GM23338 (cell line): ENCODE results near the gene NRCAM. TPM values are rescaled to one million over a fixed set of nuclear protein-coding genes. Genes with fewer than 3 reads are reported as not detected.

Experiments used
- ATAC-seq: fragments of 200-7000 bp; cut with Tn5 transposase; 3 replicates; pipeline ENCODE4 v1.9.1; 2020
- DNase-seq: peaks from one replicate; pipeline ENCODE4 v3.0.0-alpha.2; 2015; ENCODE audit warnings: low spot score
- H2AFZ ChIP-seq: fragments of 200-600 bp; sonication (generic); 2 replicates; pipeline ENCODE4 v1.8.0; 2016; ENCODE audit warnings: antibody characterized with exemption, mild to moderate bottlenecking, moderate library complexity
- H3F3A ChIP-seq: fragments of 200-600 bp; sonication (generic); replicated peaks from 2 replicates; pipeline ENCODE4 v1.8.0; 2017; ENCODE audit warnings: antibody characterized with exemption, mixed run types, low read depth
- H3K27ac ChIP-seq: fragments of 200-600 bp; sonication (generic); 2 replicates; pipeline ENCODE4 v1.6.1; 2016; ENCODE audit warnings: low read depth
- H3K27me3 ChIP-seq: fragments of 200-600 bp; sonication (generic); 2 replicates; pipeline ENCODE4 v1.8.0; 2016; ENCODE audit warnings: mild to moderate bottlenecking, mixed run types, moderate library complexity; ENCODE audit not compliant: insufficient read depth
- H3K36me3 ChIP-seq: fragments of 200-600 bp; sonication (generic); 2 replicates; pipeline ENCODE4 v1.8.0; 2016; ENCODE audit warnings: mild to moderate bottlenecking; ENCODE audit not compliant: insufficient read depth
- H3K4me1 ChIP-seq: fragments of 200-600 bp; sonication (generic); 2 replicates; pipeline ENCODE4 v1.8.0; 2016; ENCODE audit warnings: mild to moderate bottlenecking, moderate library complexity; ENCODE audit not compliant: insufficient read depth
- H3K4me2 ChIP-seq: fragments of 200-600 bp; sonication (generic); 2 replicates; pipeline ENCODE4 v1.7.1; 2017; ENCODE audit warnings: mixed run types
- H3K4me3 ChIP-seq: fragments of 200-600 bp; sonication (generic); 2 replicates; pipeline ENCODE4 v1.6.1; 2016; ENCODE audit warnings: mixed run types
- H3K79me2 ChIP-seq: fragments of 200-600 bp; sonication (generic); replicated peaks from 2 replicates; pipeline ENCODE4 v1.8.0; 2017; ENCODE audit warnings: mild to moderate bottlenecking; ENCODE audit not compliant: insufficient read depth
- H3K9me2 ChIP-seq: fragments of 200-600 bp; sonication (generic); 2 replicates; pipeline ENCODE4 v1.8.0; 2017; ENCODE audit not compliant: insufficient read depth
- H4K20me1 ChIP-seq: fragments of 200-600 bp; sonication (generic); replicated peaks from 2 replicates; pipeline ENCODE4 v1.8.0; 2017; ENCODE audit warnings: mild to moderate bottlenecking; ENCODE audit not compliant: insufficient read depth
- H3K27ac Mint-ChIP-seq: 2 replicates; pipeline ENCODE4 v1.8.0; 2020; ENCODE audit warnings: inconsistent platforms, mild to moderate bottlenecking, moderate library complexity, mixed read lengths
- H3K27me3 Mint-ChIP-seq: 3 replicates; pipeline ENCODE4 v1.8.0; 2022; ENCODE audit warnings: low read depth, mild to moderate bottlenecking, moderate library complexity, mixed read lengths, inconsistent platforms; ENCODE audit not compliant: insufficient read depth, poor library complexity
- H3K36me3 Mint-ChIP-seq: 3 replicates; pipeline ENCODE4 v1.8.0; 2021; ENCODE audit warnings: low read depth, mild to moderate bottlenecking, inconsistent platforms, moderate library complexity, mixed read lengths
- H3K4me1 Mint-ChIP-seq: 3 replicates; pipeline ENCODE4 v1.8.0; 2020; ENCODE audit warnings: mild to moderate bottlenecking, inconsistent platforms, mixed read lengths
- H3K4me3 Mint-ChIP-seq: 3 replicates; pipeline ENCODE4 v1.8.0; 2021; ENCODE audit warnings: moderate library complexity, mild to moderate bottlenecking, inconsistent platforms, mixed read lengths
- H3K9me3 Mint-ChIP-seq: 3 replicates; pipeline ENCODE4 v1.8.0; 2020; ENCODE audit warnings: moderate library complexity, mild to moderate bottlenecking, inconsistent platforms, mixed read lengths
- CREB1 ChIP-seq: fragments of 250-450 bp; sonication (Bioruptor Pico); IDR thresholded peaks from 2 replicates; pipeline ENCODE4 v1.5.0; 2020; ENCODE audit warnings: low read depth, mild to moderate bottlenecking, moderate library complexity
- EZH2 ChIP-seq: fragments of 200-600 bp; sonication (generic); IDR thresholded peaks from one replicate; pipeline ENCODE4 v1.8.0; 2017; ENCODE audit warnings: antibody characterized with exemption, mild to moderate bottlenecking, low read depth; ENCODE audit not compliant: unreplicated experiment
- EZH2phosphoT487 ChIP-seq: fragments of 200-600 bp; sonication (generic); IDR thresholded peaks from one replicate; pipeline ENCODE4 v1.8.1; 2018; ENCODE audit warnings: antibody characterized with exemption; ENCODE audit not compliant: unreplicated experiment
- JUNB ChIP-seq: IDR thresholded peaks from one replicate; pipeline ENCODE4 v1.6.1; 2016; ENCODE audit warnings: antibody characterized with exemption; ENCODE audit not compliant: unreplicated experiment
- NANOG ChIP-seq: IDR thresholded peaks from 2 replicates; pipeline ENCODE4 v1.6.1; 2016; ENCODE audit warnings: antibody characterized with exemption, borderline replicate concordance
- POLR2AphosphoS5 ChIP-seq: IDR thresholded peaks from 2 replicates; pipeline ENCODE4 v1.6.1; 2016; ENCODE audit warnings: antibody characterized with exemption, low read depth
- STAT1 ChIP-seq: IDR thresholded peaks from one replicate; pipeline ENCODE4 v1.6.1; 2016; ENCODE audit warnings: antibody characterized with exemption; ENCODE audit not compliant: unreplicated experiment
- ZNF114 ChIP-seq: fragments of 250-450 bp; sonication (Bioruptor Pico); IDR thresholded peaks from 2 replicates; pipeline ENCODE4 v1.5.0; 2020; ENCODE audit warnings: mild to moderate bottlenecking, moderate library complexity
- ZNF331 ChIP-seq: fragments of 250-450 bp; sonication (Bioruptor Pico); IDR thresholded peaks from 2 replicates; pipeline ENCODE4 v1.5.0; 2020; ENCODE audit warnings: low read depth, mild to moderate bottlenecking, moderate library complexity
- polyA plus RNA-seq: library from polyadenylated mRNA; unstranded; fragments of >200 nt; fragmentation: Nextera tagmentation; extraction: Ambion mirVana; gene quantifications from 2 replicates; pipeline ENCODE4 v1.2.1, GENCODE V29; 2016
- total RNA-seq: library from RNA; depleted of rRNA; stranded (reverse); fragments of >200 nt; shearing (Covaris generic); gene quantifications from 2 replicates; pipeline ENCODE4 v1.2.3, GENCODE V29; 2014
- TF ChIP-seq, protein P1 (sequence below): fragments of 250-450 bp; sonication (Bioruptor Pico); IDR thresholded peaks from 2 replicates; pipeline ENCODE4 v1.5.0; 2020; ENCODE audit warnings: mild to moderate bottlenecking, moderate library complexity
- TF ChIP-seq, protein P2 (sequence below): IDR thresholded peaks from one replicate; pipeline ENCODE4 v1.6.1; 2018; ENCODE audit warnings: antibody characterized with exemption; ENCODE audit not compliant: unreplicated experiment
- TF ChIP-seq, protein P3 (sequence below): IDR thresholded peaks from 2 replicates; pipeline ENCODE4 v1.6.1; 2016; ENCODE audit warnings: antibody characterized with exemption
- TF ChIP-seq, protein P4 (sequence below), 2 experiments: fragments of 200-600 bp in 1 of 2; sonication (generic) in 1 of 2; conservative IDR thresholded peaks; 2 replicates each; pipeline versions ENCODE4 v1.5.1 to v1.6.1; 2016 to 2017; ENCODE audit warnings: antibody characterized with exemption in 2 of 2, low read depth in 2 of 2, mild to moderate bottlenecking in 2 of 2, moderate library complexity in 1 of 2

NRCAM gene
- total and polyA plus RNA-seq, 2 experiments from 2014 or later = 2.5 to 6.8 TPM

DNA sequence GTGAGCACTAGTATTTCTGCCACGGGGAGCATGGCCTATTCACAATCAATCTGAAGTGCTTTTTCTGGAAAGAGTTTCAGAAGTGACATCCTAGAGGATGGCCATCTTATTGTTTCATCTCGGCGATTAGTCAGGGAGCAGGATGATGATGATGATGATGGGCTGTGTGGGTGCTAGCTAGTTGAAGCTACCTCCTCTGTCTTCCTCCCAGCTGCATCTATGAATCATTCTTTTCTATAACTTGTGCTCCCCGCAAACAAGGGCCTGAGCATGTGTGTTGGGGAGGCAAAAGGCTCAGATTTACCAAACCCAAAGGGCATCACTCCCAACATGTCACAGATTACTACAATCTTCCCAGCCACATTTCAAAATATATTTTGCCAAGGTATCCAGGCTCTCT, 207.4 kb downstream of the NRCAM start:
- H3K4me3 ChIP-seq = no peak overlapping the region
- peaks cover 9% of the 10 kb centered on the region for H3K36me3 Mint-ChIP-seq
- no peak for ATAC-seq

More for the DNA sequence above, 207.4 kb downstream of the NRCAM start:
- Histone ChIP-seq H3K4me1 (peaks cover 8% of the 10 kb centered on the region), H4K20me1 (no peaks in the 10 kb centered on the region), H3K27ac (no peak overlapping the region), H3K36me3 (no peaks in the 10 kb centered on the region), H3K27me3 (no peaks in the 10 kb centered on the region), H2AFZ (no peak overlapping the region), H3K4me2 (no peak overlapping the region), H3K9me2 (peaks cover 8% of the 10 kb centered on the region), H3F3A (no peaks in the 10 kb centered on the region), H3K79me2 (no peaks in the 10 kb centered on the region)
- peaks cover 12% of the 10 kb centered on the region for H3K9me3 Mint-ChIP-seq
- peaks cover 7% of the 10 kb centered on the region for H3K4me1 Mint-ChIP-seq
- H3K27ac Mint-ChIP-seq = no peak overlapping the region
- no peak for DNase-seq
- TF ChIP-seq CREB1 (CRISPR knock-in tag) (no peak), EZH2phosphoT487 (no peak), NANOG (no peak), EZH2 (no peak), ZNF331 (no peak), ZNF114 (CRISPR knock-in tag) (no peak), POLR2AphosphoS5 (no peak), STAT1 (no peak), JUNB (no peak)
- TF ChIP-seq, protein P1, sequence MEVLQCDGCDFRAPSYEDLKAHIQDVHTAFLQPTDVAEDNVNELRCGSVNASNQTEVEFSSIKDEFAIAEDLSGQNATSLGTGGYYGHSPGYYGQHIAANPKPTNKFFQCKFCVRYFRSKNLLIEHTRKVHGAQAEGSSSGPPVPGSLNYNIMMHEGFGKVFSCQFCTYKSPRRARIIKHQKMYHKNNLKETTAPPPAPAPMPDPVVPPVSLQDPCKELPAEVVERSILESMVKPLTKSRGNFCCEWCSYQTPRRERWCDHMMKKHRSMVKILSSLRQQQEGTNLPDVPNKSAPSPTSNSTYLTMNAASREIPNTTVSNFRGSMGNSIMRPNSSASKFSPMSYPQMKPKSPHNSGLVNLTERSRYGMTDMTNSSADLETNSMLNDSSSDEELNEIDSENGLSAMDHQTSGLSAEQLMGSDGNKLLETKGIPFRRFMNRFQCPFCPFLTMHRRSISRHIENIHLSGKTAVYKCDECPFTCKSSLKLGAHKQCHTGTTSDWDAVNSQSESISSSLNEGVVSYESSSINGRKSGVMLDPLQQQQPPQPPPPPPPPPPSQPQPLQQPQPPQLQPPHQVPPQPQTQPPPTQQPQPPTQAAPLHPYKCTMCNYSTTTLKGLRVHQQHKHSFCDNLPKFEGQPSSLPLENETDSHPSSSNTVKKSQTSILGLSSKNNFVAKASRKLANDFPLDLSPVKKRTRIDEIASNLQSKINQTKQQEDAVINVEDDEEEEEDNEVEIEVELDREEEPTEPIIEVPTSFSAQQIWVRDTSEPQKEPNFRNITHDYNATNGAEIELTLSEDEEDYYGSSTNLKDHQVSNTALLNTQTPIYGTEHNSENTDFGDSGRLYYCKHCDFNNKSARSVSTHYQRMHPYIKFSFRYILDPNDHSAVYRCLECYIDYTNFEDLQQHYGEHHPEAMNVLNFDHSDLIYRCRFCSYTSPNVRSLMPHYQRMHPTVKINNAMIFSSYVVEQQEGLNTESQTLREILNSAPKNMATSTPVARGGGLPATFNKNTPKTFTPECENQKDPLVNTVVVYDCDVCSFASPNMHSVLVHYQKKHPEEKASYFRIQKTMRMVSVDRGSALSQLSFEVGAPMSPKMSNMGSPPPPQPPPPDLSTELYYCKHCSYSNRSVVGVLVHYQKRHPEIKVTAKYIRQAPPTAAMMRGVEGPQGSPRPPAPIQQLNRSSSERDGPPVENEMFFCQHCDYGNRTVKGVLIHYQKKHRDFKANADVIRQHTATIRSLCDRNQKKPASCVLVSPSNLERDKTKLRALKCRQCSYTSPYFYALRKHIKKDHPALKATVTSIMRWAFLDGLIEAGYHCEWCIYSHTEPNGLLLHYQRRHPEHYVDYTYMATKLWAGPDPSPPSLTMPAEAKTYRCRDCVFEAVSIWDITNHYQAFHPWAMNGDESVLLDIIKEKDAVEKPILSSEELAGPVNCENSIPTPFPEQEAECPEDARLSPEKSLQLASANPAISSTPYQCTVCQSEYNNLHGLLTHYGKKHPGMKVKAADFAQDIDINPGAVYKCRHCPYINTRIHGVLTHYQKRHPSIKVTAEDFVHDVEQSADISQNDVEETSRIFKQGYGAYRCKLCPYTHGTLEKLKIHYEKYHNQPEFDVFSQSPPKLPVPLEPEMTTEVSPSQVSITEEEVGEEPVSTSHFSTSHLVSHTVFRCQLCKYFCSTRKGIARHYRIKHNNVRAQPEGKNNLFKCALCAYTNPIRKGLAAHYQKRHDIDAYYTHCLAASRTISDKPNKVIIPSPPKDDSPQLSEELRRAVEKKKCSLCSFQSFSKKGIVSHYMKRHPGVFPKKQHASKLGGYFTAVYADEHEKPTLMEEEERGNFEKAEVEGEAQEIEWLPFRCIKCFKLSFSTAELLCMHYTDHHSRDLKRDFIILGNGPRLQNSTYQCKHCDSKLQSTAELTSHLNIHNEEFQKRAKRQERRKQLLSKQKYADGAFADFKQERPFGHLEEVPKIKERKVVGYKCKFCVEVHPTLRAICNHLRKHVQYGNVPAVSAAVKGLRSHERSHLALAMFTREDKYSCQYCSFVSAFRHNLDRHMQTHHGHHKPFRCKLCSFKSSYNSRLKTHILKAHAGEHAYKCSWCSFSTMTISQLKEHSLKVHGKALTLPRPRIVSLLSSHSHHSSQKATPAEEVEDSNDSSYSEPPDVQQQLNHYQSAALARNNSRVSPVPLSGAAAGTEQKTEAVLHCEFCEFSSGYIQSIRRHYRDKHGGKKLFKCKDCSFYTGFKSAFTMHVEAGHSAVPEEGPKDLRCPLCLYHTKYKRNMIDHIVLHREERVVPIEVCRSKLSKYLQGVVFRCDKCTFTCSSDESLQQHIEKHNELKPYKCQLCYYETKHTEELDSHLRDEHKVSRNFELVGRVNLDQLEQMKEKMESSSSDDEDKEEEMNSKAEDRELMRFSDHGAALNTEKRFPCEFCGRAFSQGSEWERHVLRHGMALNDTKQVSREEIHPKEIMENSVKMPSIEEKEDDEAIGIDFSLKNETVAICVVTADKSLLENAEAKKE = no peak
- TF ChIP-seq, protein P2, sequence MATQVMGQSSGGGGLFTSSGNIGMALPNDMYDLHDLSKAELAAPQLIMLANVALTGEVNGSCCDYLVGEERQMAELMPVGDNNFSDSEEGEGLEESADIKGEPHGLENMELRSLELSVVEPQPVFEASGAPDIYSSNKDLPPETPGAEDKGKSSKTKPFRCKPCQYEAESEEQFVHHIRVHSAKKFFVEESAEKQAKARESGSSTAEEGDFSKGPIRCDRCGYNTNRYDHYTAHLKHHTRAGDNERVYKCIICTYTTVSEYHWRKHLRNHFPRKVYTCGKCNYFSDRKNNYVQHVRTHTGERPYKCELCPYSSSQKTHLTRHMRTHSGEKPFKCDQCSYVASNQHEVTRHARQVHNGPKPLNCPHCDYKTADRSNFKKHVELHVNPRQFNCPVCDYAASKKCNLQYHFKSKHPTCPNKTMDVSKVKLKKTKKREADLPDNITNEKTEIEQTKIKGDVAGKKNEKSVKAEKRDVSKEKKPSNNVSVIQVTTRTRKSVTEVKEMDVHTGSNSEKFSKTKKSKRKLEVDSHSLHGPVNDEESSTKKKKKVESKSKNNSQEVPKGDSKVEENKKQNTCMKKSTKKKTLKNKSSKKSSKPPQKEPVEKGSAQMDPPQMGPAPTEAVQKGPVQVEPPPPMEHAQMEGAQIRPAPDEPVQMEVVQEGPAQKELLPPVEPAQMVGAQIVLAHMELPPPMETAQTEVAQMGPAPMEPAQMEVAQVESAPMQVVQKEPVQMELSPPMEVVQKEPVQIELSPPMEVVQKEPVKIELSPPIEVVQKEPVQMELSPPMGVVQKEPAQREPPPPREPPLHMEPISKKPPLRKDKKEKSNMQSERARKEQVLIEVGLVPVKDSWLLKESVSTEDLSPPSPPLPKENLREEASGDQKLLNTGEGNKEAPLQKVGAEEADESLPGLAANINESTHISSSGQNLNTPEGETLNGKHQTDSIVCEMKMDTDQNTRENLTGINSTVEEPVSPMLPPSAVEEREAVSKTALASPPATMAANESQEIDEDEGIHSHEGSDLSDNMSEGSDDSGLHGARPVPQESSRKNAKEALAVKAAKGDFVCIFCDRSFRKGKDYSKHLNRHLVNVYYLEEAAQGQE = no peak
- TF ChIP-seq, protein P3, sequence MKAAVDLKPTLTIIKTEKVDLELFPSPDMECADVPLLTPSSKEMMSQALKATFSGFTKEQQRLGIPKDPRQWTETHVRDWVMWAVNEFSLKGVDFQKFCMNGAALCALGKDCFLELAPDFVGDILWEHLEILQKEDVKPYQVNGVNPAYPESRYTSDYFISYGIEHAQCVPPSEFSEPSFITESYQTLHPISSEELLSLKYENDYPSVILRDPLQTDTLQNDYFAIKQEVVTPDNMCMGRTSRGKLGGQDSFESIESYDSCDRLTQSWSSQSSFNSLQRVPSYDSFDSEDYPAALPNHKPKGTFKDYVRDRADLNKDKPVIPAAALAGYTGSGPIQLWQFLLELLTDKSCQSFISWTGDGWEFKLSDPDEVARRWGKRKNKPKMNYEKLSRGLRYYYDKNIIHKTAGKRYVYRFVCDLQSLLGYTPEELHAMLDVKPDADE = no peak
- TF ChIP-seq, protein P4, sequence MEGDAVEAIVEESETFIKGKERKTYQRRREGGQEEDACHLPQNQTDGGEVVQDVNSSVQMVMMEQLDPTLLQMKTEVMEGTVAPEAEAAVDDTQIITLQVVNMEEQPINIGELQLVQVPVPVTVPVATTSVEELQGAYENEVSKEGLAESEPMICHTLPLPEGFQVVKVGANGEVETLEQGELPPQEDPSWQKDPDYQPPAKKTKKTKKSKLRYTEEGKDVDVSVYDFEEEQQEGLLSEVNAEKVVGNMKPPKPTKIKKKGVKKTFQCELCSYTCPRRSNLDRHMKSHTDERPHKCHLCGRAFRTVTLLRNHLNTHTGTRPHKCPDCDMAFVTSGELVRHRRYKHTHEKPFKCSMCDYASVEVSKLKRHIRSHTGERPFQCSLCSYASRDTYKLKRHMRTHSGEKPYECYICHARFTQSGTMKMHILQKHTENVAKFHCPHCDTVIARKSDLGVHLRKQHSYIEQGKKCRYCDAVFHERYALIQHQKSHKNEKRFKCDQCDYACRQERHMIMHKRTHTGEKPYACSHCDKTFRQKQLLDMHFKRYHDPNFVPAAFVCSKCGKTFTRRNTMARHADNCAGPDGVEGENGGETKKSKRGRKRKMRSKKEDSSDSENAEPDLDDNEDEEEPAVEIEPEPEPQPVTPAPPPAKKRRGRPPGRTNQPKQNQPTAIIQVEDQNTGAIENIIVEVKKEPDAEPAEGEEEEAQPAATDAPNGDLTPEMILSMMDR (conservative IDR thresholded peaks at IDR 0.05; ENCODE audit: low read depth in 2 of 2) = no peak
- no peaks in the 10 kb centered on the region for H3K27me3 Mint-ChIP-seq
- no peak overlapping the region for H3K4me3 Mint-ChIP-seq
